Measurements from ENCODE around the gene ZNF320. TPM values are rescaled to one million over a fixed set of nuclear protein-coding genes. Genes with fewer than 3 reads are reported as not detected.
"Not testable (repeated sequence)": the region's sequence is repeated elsewhere in the genome, so short reads cannot be mapped to it uniquely, and the experiment has no call there.

The ZNF320 gene
- total RNA-seq, 1 donor, result 18.6 TPM

- H3K4me3 ChIP-seq (ENCODE audit: low read depth, low read length), result no peak overlapping the region
- DNase-seq (ENCODE audit: low read depth), result no peak
- no peak for TF ChIP-seq CTCF (IDR thresholded peaks at IDR 0.05; ENCODE audit: insufficient read depth, low read depth, low read length)
Observed at GRCh38 chr19:52889076-52889475, 8.4 kb downstream of the ZNF320 start.

GRCh38 chr19:52880895-52881389 lies 16.5 kb downstream of the ZNF320 start:
- no peak for DNase-seq (ENCODE audit: low read depth)
- no peak for TF ChIP-seq CTCF (IDR thresholded peaks at IDR 0.05; ENCODE audit: insufficient read depth, low read depth, low read length)
- no peak overlapping the region for H3K4me3 ChIP-seq (ENCODE audit: low read depth, low read length)

DNA sequence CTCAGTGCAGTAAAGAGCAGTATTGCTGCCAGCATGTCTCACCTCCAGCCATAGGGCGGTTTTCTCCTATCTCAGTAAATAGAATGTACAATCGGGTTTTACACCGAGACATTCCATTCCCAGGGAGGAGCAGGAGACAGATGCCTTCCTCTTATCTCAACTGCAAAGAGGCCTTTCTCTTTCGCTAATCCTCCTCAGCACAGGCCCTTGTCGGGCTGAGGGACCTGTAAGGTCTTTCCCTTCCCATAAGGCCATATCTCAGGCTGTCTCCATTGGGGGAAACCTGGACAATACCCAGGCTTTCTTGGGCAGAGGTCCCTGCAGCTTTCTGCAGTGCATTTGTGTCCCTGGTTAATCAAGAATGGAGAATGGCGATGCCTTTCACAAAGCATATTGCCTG lies 24.4 kb downstream of the ZNF320 start:
- not testable (repeated sequence) for DNase-seq (ENCODE audit: low read depth); H3K4me3 ChIP-seq (ENCODE audit: low read depth, low read length)

GRCh38 chr19:52871466-52871865 lies 26.0 kb downstream of the ZNF320 start:
- no peak for TF ChIP-seq CTCF (IDR thresholded peaks at IDR 0.05; ENCODE audit: insufficient read depth, low read depth, low read length)
- no peak for DNase-seq (ENCODE audit: low read depth)
- H3K4me3 ChIP-seq (ENCODE audit: low read depth, low read length), result no peak overlapping the region

DNA sequence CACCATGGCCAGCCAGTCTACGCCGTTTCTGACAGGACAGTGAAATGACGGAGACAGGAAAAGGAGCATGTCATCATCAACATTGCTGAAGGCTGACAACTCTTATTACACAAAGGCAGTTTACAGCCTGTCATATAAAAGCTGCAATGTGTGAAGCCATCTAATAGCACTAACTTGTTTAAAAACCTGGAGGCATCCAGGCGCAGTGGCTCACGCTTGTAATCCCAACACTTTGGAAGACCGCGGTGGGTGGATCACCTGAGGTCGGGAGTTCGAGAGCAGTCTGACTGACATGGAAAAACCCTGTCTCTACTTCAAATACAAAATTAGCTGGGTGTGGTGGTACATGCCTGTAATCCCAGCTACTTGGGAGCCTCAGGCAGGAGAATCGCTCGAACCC lies 29.4 kb downstream of the ZNF320 start:
- not testable (repeated sequence) for DNase-seq (ENCODE audit: low read depth); H3K4me3 ChIP-seq (ENCODE audit: low read depth, low read length)

GRCh38 chr19:52857378-52858191 lies 39.9 kb downstream of the ZNF320 start, which contains the start of gene ZNF468:
TSS of gene ZNF468 (minus strand) at chr19:52857619. CDS start at chr19:52854272, 3,347 bp downstream.
- peak within 1 kb of the TSS; percentile 79 for H3K4me3 ChIP-seq (ENCODE audit: low read depth, low read length)
- DNase-seq (ENCODE audit: low read depth), result peak; percentile 71

- peak; percentile 36 for DNase-seq (ENCODE audit: low read depth)
- peak overlapping the region; percentile 79 for H3K4me3 ChIP-seq (ENCODE audit: low read depth, low read length)
Observed at GRCh38 chr19:52856540-52857377, 40.7 kb downstream of the ZNF320 start.

Small RNA genes lying within 50 kb of the gene (small RNA-seq; reads per million reads assigned to genes)
- gene ZNF320, result 0.66 reads per million

Other genes with a start within 250 kb of the ZNF320 start
- 10.0 and 13.4 TPM in 2 replicates for gene ZNF611, start 162.6 kb downstream of the ZNF320 start, total RNA-seq
- 2.3 and 5.6 TPM in 2 replicates for gene ZNF600, start 110.8 kb downstream of the ZNF320 start, total RNA-seq
- 11.3 and 18.6 TPM in 2 replicates for gene ZNF28, start 76.0 kb downstream of the ZNF320 start, total RNA-seq
- gene ZNF468, start 40.0 kb downstream of the ZNF320 start, total RNA-seq, result 12.6 and 16.8 TPM in 2 replicates
- gene ZNF888, start 25.8 kb upstream of the ZNF320 start, total RNA-seq, result 1.9 and 4.7 TPM in 2 replicates
- gene ZNF816, start 65.2 kb upstream of the ZNF320 start, total RNA-seq, result 4.5 and 11.7 TPM in 2 replicates
- not detected in 2 replicates for gene ERVV-1, start 116.3 kb upstream of the ZNF320 start, total RNA-seq
- gene ERVV-2, start 147.1 kb upstream of the ZNF320 start, total RNA-seq, result not detected in 2 replicates
- 25.4 and 31.1 TPM in 2 replicates for gene ZNF160, start 205.8 kb upstream of the ZNF320 start, total RNA-seq
- gene ZNF415, start 235.3 kb upstream of the ZNF320 start, total RNA-seq, result 2.2 and 2.6 TPM in 2 replicates

Data from fibroblast of villous mesenchyme (primary cell).